Pulmonary artery endothelial cell (primary cell): ENCODE results near the gene TRIM43B. TPM values are rescaled to one million over a fixed set of nuclear protein-coding genes. Genes with fewer than 3 reads are reported as not detected.
A peak's percentile ranks its signal among the peaks of the same experiment; 100 is the strongest.
"Not testable (repeated sequence)": the region's sequence is repeated elsewhere in the genome, so short reads cannot be mapped to it uniquely, and the experiment has no call there.

Source experiments
- DNase-seq: peaks from one replicate; pipeline ENCODE4 v3.0.0-alpha.2; 2011; ENCODE audit warnings: low read depth, low spot score
- total RNA-seq: library from RNA; depleted of rRNA; stranded (reverse); fragments of >200 nt; gene quantifications from 2 replicates; pipeline ENCODE4 v1.2.3, GENCODE V29; 2014

TRIM43B gene
- not detected in 2 replicates for total RNA-seq

DNA sequence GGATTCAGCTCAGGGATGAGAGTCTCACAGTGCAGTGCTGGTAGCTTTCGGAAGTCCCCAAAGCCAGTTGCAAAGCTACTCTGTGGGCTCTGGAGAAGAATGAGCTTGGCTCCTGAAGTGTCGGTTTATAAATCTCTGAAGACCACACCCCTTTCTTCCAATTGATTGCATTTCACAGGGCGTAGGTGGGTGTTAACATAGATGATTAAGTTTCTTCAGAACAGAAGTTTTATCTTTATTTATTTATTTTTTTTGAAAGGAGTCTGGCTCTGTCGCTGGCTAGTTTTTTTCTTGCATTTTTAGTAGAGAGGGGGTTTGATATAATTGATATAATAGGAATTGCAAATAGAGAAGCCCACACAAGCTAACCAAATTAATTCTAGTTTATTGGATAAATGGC lies at the start of gene TRIM43B:
Gene TRIM43B (minus strand): TSS at position 101 of the 400 bp plus-strand sequence. CDS start 2,040 bp downstream, outside the sequence.
- not testable (repeated sequence) for DNase-seq

DNA sequence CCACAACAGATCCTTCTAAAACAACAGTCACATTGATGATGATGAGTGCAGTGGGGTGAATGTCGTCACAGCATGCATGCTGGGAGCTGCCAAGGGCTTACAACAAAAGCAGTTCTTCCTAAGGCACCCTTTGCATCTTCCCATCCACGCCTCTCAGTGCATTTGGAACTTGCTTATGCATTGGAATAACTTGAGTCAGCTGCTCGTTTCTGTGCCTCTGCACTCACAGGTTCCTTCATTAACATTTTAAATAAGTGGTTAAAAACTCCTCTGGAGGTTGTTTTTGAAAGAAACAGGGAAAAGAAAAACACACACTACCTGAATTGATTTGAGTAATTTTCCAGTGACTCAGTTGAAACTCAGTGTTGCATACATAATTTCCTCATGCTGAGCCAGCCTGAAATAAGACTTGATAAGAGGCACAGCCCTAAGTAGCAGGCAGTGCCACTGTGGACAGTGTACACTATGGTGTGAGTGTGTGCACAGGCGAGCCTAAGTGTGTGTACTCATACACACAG lies 46.8 kb upstream of the TRIM43B start:
- no peak for DNase-seq

DNA sequence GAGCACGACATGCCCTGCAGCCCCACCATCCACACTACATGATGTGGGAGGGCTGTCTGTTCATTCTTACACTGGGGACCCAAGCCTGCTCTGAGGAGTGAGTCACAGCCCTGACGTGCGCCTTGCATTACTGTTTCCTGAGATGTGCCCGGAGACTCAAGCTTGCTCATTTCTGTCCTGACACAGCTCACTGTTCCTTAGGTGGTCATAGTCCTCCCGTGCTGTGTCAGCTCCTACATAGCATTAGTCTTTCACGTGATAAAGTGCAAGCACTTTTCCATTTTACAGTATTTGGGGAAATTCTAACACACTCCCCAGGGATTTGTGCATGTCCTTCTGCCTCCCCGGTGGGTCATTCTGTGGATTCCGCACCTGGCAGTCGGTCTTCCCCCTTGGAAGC lies 46.2 kb upstream of the TRIM43B start:
- DNase-seq = no peak

DNA sequence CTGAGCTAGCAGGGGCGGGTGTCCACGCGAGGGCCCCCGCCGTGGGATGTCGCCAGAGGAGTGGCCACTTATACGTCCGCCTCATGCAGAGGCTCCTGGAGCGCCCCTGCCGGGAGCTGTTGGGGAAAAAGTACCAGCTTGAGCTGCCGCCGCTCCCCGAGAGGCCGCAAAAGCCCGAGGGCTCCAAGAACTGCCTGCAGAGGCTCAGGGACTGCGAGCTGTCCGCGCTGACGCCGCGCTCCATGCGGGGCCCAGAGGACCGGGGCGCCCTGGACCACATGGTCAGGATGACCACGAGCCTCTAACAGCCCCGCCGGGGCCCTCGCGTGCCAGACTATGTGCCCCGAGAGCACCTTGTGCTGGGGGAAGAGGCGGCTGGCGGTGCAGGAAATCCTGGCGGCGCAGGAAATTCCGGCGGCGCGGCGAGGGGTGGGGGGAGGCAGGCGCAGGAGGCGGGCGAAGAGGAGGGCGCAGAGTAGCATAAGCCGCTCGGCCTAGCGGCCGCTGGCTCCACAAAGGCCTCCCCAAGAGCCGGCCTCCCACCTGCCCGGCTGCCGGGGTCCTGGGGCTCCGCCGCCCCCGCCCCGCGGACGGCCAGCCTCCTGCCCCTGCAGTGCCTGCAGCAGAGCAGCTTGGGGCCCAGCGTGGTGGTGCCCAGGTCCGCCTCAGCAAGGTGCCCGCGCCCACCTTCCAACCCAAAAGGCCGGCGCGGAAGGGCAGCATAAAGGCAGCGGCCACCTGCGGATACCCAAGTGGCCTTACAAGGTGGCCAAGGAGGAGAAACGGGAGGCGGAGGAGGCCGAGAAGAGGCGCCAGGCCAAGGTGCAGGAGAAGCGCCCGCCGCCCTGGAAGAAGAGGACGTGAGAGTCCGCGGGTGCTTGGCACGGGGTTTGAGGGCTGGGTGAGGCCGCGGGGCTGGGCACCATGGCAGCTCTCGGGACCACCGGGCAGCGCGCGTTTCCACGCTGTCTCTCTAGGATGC lies 42.1 kb upstream of the TRIM43B start:
- peak; percentile 7 for DNase-seq

DNA sequence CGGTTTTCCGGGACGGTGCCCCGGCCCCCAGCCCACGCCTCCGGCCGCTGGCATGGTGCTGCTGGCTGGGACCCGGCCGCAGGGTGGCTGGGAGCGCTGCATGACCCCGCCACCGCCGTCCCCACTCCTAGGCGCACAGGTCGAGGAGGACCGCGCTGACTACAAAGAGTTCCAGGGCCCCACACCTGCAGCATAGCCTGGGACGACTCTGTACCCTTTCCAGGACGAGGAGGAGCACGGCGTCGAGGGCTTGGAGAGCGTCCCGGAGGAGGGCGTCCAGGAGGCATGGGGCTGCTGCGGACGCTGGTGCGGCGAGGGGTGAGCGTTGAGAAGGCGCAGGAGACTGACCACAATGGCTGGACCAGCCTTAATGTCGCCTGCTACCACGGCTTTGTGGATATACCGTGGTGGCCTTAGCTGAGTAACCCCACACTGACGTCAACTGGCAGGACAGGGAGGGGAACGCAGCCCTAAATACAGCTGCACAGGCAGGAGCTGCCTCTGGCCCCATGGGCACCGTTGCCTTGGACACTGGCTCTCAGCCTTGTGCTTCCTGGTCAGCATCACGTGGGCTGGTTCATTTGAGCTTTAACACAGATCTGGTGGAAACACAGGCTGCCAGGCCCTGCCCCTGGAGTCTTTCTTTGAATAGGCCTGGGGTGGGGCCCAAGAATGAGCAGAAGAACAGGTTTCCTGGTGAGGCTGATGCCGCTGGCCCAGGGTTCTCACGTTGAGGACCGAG lies 40.9 kb upstream of the TRIM43B start:
- no peak for DNase-seq

DNA sequence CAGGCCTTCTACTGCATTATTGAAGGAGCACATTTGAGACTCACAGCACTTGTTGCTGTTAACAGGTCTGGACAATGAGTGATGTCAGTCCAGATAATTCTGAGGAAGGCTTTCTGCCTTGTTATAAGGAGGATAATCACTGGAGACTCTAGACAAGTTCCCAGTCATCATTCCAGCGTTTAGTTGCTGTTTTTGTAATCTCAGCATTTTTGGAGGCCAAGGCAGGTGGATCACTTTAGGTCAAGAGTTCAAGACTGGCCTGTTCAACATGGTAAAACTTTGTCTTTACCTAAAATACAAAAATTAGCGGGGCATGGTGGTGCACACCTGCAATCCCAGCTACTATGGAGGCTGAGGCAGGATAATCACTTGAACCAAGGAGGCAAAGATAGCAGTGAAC lies 39.6 kb upstream of the TRIM43B start:
- DNase-seq = no peak

DNA sequence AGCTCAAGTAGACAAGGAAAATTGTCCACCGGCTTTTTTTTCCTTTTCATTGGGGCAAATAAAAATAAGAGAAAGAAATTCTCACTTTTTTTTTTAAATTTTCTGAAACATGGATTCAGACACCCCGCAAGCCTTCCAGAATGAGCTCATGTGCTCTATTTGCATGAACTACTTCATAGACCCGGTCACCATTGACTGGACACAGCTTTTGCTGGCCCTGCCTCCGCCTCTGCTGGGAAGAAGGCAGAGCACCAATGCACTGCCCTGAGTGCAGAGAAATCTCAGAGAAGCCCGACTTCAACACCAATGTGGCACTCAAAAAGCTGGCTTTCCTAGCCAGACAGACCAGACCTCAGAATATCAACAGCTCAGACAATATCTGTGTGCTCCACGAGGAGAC lies 30.2 kb upstream of the TRIM43B start:
- DNase-seq = no peak

DNA sequence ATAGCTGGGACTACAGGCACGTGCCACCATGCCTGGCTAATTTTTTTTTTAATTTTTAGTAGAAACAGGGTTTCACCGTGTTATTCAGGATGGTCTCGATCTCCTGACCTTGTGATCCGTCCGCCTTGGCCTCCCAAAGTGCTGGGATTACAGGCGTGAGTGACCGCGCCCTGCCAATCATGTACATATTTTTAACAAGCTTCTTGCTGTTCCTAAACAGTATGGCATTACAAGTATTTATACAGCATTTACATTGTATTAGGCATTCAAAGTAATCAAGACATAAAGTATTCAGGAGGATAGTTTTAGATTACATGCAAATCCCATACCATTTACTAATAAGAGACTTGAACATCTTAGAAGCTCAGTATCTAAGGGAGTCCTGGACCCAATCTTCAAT lies 29.7 kb upstream of the TRIM43B start:
- DNase-seq = not testable (repeated sequence)

DNA sequence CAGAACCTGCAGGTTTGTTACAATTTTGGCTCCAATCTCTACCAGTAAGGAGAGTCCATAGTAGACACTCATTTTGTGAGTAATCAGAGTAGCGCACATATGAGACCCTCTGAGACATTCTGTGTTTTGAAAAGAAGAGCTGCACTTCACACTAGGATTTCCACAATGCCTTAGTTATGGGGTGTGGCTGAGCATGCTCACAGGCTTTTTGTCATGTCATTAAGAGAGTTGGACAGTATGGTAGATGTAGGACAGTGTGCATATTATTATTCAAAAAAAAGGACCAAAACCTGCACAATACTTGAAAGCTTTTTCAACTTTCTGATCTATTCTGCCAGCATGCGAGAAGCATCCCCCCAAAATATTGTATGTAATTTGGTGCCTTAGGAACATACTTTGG lies 24.9 kb upstream of the TRIM43B start:
- no peak for DNase-seq

DNA sequence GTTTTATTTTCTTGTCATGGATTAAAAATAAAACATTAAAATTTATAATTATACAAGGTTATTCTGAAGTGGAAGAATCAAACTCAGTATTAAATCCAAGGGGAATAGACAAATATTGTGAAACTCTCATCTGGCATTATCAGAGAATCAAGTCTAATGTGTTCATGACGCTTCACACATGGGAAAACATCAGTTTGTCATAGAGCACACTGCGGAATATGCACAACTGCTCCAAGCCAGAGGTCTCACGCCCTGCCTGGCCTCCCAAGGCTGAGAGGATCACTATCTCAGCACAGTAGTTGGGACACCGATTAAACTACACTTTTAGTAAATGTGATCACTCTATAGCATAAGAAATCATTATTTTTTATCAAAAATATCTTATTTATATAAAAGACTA lies 20.7 kb upstream of the TRIM43B start:
- DNase-seq = no peak

DNA sequence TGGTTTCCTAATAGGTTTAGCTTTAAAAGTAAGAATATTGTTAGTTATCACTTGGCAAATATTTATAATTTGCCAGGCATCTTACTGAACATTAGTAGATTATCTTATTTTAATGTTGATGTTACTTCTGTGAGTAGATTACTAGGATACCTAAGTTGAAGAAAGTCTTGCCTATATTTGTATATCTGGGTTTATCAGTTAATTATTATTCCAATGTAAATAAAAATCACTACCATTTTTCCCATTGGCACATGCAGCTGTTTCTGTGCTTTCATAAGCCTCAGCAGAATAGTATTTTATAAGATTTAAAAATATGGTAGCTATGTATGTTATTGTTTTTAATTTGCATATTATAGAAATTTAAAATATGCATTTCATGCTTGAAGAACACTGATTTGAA lies 16.3 kb upstream of the TRIM43B start:
- DNase-seq = no peak

DNA sequence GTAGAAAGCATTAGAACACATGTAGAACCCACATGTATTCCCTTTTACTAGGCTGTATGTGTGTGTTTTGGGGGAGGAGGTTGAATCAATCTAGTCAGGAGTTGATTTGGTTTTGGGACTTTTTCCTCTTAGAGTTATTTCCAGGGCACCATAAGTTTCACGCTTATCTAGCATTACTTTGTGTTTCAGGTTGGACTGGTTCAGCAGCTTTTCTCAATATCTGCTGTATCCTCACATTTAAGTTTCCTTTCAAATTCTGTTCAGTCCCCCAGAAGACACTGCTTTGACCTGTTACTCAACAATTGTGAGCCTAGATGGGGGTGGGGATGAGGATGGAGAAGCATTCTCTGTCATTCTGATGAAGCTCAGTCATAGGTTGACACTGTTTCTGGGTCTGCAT lies 7.5 kb upstream of the TRIM43B start:
- not testable (repeated sequence) for DNase-seq

DNA sequence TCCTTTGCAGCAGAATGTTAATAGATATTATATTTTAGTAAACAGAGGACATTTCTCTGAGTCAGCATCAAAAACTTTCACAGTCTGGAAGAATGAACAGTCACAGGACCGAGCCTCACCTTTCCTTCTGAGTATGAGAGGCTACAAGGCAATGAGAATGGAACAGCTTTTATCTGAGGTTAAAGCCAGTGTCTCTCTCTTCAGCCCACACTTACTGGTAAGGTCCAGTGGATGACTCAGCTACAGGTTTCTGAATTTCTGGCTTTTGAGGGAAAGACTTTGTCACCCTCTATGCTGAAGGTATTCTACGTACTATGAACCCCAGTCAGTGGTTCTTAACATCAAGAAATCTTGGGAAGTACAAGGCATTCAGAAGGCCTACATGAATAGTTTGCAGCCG lies 9.5 kb downstream of the TRIM43B start:
- not testable (repeated sequence) for DNase-seq

DNA sequence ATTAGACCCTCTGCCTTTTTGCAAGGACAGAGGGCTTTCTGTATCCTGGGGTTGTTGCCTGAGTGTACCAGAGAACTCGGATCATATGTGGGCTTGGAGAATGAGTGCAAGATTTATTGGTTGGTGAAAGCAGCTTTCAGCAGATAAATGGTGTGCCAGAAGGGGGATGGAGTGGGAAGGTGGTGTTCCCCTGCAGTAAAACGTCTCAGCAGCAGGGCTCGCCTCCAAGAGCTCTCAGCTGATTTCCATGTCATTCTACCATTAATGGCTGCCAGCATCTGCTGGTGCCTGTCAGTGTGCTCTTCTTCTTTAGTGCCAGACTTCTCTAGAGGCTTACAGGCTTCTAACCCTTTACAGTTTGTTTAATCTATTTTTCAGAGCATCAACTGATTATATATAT lies 16.6 kb downstream of the TRIM43B start:
- DNase-seq = not testable (repeated sequence)

DNA sequence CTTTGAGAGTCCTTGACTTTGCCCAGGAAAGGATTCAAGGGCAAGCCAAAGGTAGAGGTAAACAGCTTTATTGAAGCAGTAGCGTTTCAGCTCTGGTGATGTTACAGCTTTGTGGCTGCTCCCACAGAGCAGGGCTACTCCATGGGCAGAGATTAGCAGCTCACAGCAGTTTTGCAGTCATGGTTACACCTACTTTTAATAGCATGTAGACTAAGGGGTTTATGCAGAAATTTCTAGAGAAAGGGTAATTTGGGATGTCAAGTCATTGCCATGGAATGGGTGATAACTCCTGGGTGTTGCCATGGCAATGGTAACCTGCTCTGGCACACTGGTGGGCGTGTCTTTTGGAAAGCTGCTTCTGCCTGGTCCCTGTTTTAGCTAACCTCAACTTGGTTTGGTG lies 18.0 kb downstream of the TRIM43B start:
- DNase-seq = not testable (repeated sequence)

DNA sequence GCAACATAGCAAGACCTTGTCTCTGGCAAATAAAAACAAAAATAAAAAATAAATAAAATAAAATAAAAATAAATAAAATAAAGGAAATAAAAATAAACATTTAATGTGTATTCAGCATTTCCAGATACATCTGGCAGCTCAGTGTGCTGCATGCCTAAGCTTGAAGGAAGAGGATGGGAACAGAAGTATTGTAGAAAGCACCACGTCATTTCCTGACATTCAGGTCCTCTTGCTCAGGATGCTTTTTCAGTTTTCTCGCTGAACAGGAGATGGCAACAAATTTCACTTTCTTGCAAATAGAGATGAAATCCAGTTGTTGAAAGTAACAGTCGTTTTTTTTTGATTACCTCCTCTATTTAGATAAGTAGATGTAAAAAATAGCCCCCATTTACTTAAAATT lies 21.3 kb downstream of the TRIM43B start:
- DNase-seq = not testable (repeated sequence)

DNA sequence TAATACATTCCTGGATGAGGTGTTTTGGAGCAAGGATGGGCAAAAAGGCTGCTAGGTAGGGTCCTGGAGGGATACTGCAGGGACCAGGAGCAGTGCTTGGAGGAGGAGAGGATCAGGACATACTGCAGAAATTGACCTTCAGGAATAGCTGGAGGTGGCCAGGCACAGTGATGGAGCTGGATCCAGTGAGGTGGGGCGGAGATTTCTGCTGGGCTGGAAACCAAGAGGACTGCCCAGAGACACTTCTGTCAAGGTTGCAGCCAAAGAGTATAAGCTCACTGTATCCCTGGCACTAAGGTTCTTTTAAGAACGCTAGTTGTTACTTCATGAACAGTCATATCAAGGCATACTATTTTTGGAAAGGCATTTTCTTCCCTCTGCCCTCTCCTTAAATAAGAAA lies 39.2 kb downstream of the TRIM43B start:
- DNase-seq = not testable (repeated sequence)

DNA sequence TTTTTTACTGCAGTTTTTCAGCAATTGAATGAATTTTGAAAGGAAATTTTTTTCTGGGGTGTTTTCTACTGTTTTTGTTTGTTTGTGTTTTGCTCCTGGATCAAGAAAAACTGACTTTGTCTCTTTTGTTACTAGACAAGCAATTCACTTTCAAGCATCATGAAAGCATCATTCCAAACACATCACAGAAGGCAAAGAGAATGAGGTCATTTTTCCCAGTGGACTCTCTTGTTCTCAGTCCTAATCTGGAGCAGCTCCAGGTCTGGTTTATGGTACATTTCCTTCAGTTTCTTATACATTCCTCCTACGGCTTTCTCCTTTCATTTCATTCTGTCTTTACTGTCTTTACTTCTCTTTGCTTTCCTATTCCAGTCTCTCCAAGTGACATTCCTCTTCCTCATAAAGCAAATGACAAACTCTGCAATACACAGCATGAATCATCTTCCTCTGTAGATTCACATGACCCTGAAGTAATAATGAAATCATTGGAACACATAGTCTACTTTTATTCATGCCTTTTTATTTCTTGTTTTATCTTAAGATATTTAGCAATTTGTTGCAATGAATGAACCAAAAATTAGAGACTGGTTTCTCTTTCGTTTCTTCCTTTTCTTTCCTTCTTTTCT lies 42.0 kb downstream of the TRIM43B start:
- not testable (repeated sequence) for DNase-seq

DNA sequence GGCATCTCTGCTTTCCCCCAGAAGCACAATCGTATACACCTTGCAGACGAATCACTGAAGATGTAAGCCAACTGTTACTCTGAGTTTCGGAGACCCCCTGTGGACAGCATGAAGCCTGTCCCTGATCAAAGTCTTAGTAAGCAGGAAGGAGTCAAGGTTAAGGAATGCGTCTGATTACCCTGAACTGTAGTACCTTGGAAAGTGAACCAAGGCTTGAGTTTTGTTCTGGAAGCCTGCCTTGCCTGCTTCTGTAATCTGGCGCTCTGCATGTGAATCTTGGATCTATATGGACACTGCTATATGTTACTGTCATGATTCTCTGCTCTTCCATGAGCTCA lies 48.7 kb downstream of the TRIM43B start:
- DNase-seq = not testable (repeated sequence)

DNA sequence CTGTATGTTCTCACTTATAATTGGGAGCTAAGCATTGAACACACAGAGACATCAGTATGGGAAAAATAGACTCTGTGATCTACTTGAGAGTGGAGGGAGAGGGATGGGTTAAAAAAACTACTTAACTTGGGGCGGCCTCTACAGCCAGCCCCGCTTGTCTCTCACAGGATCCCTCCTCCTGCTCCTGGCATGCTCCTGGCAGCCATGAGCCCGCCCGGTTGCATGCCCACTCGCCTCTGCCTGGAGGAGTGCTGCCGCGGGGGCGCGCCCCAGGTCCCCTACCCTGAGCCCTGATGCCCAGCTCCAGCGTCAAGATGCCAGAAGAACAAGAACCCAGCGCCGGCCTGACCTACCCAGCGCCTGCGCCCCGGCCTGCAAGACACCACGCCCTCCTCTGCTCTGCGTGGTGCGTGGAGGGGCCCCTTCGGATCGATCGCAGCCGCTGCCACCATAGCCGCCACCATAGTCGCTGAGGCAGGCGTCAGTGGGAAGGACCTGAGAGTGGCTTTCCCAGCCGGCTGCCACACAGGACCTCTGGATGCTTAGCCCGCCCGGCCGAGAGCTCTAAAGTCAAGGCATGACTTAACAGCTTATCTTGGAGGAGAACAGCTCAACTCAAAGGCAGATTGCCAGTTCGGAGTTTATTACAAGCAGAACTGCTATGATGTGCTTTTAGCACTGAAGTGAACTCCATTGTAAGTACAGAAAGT lies 49.2 kb downstream of the TRIM43B start:
- DNase-seq = not testable (repeated sequence)

DNA sequence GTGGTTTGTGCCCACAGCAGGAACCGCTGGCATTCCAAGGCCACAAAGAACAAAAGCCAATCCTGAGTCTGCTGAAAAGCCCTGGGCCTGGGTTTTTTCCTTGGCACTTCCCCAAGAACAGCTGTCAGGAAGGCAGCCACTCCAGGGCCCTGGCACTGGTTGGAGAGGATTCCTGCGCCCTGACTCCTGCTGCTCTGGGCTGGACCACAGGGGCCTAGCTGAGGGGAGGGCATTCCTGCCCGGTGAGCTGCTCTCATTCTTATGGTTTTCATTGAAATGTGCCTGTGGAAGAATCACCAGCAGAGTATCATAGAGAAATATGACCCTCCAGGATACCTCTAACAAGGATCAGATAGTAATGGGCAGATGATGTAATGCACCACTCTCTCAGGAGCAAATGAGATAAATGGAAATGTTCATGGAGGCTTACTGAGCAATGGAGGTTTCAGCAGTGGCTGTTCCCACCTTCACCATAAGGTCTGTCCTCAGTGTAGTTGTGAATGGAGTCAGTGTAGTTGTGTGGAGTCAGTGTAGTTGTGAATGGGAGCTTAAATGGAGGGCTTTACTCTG lies 50.0 kb downstream of the TRIM43B start:
- not testable (repeated sequence) for DNase-seq
